K562 (cell line): ENCODE results near the gene ATRIP. TPM values are rescaled to one million over a fixed set of nuclear protein-coding genes. Genes with fewer than 3 reads are reported as not detected.

Source experiments
- ATF3 ChIP-seq, 2 experiments: fragments of 450-650 bp in 1 of 2; sonication (generic) in 1 of 2; formaldehyde crosslinking in 1 of 2; IDR thresholded peaks in 1 of 2; conservative IDR thresholded peaks in 1 of 2; 2 replicates each; pipeline versions ENCODE4 v1.6.1 to v1.8.1; 2016 to 2023; ENCODE audit warnings: mild to moderate bottlenecking in 2 of 2, moderate library complexity in 2 of 2, inconsistent platforms in 1 of 2, missing genetic modification reagents in 1 of 2
- BHLHE40 ChIP-seq: IDR thresholded peaks from 2 replicates; pipeline ENCODE4 v1.6.1; 2011; ENCODE audit warnings: low read length, improper control_type of control experiment
- CXXC5 ChIP-seq: fragments of 250-450 bp; sonication (Bioruptor Pico); IDR thresholded peaks from 2 replicates; pipeline ENCODE4 v1.8.0; 2022; ENCODE audit warnings: inconsistent platforms, mild to moderate bottlenecking, moderate library complexity
- DACH1 ChIP-seq: fragments of 450-650 bp; IDR thresholded peaks from 2 replicates; pipeline ENCODE4 v1.6.1; 2018; ENCODE audit not compliant: partially characterized antibody
- GABPB1 ChIP-seq: sonication (generic); formaldehyde crosslinking; IDR thresholded peaks from 2 replicates; pipeline ENCODE4 v1.8.0; 2022; ENCODE audit warnings: mild to moderate bottlenecking, missing genetic modification reagents
- JUN ChIP-seq, 2 experiments: sonication (generic) in 1 of 2; formaldehyde crosslinking in 1 of 2; IDR thresholded peaks; 2 replicates each; pipeline versions ENCODE4 v1.6.1 to v1.8.0; 2012 to 2022; ENCODE audit warnings: borderline replicate concordance in 2 of 2, mild to moderate bottlenecking in 2 of 2, improper control_type of control experiment in 1 of 2, low read depth in 1 of 2, low read length in 1 of 2, missing genetic modification reagents in 1 of 2
- NRF1 ChIP-seq, 2 experiments: fragments of 450-650 bp; IDR thresholded peaks in 1 of 2; conservative IDR thresholded peaks in 1 of 2; 2 replicates each; pipeline ENCODE4 v1.6.1; 2014; ENCODE audit warnings: mild to moderate bottlenecking in 2 of 2
- PKNOX1 ChIP-seq: fragments of 450-650 bp; IDR thresholded peaks from 2 replicates; pipeline ENCODE4 v1.6.1; 2016
- POLR2A ChIP-seq: fragments of 450-650 bp; conservative IDR thresholded peaks from 2 replicates; pipeline ENCODE4 v1.6.1; 2016
- POLR2AphosphoS5 ChIP-seq: IDR thresholded peaks from 2 replicates; pipeline ENCODE4 v1.6.1; 2011; ENCODE audit warnings: mild to moderate bottlenecking, low read depth, low read length, moderate library complexity; ENCODE audit not compliant: control insufficient read depth, insufficient read depth
- SIN3A ChIP-seq, 2 experiments: fragments of 150-350 bp in 1 of 2; IDR thresholded peaks; 2 replicates each; pipeline ENCODE4 v1.6.1; 2011 to 2016; ENCODE audit warnings: borderline replicate concordance in 2 of 2, low read depth in 2 of 2, low read length in 2 of 2, mild to moderate bottlenecking in 2 of 2, moderate library complexity in 2 of 2; ENCODE audit not compliant: control insufficient read depth in 1 of 2
- SIN3B ChIP-seq: fragments of 450-650 bp; IDR thresholded peaks from 2 replicates; pipeline ENCODE4 v1.6.1; 2017; ENCODE audit warnings: low read depth, mild to moderate bottlenecking, moderate library complexity
- SP1 ChIP-seq: sonication (generic); formaldehyde crosslinking; IDR thresholded peaks from 2 replicates; pipeline ENCODE4 v1.8.1; 2022; ENCODE audit warnings: mild to moderate bottlenecking, missing genetic modification reagents
- TBL1XR1 ChIP-seq, 2 experiments: IDR thresholded peaks; 2 replicates each; pipeline ENCODE4 v1.6.1; 2012; ENCODE audit warnings: improper control_type of control experiment in 2 of 2, low read length in 2 of 2, mild to moderate bottlenecking in 1 of 2
- THAP12 ChIP-seq: fragments of 250-450 bp; sonication (Bioruptor Pico); IDR thresholded peaks from 2 replicates; pipeline ENCODE4 v1.9.0; 2021; ENCODE audit warnings: mild to moderate bottlenecking, inconsistent platforms
- U2AF1 ChIP-seq: fragments of 200-400 bp; formaldehyde crosslinking; optimal IDR thresholded peaks from 2 replicates; pipeline ENCODE3; 2017; ENCODE audit warnings: mild to moderate bottlenecking, low read depth, low read length, moderate library complexity
- ZFX ChIP-seq: sonication (generic); formaldehyde crosslinking; IDR thresholded peaks from 2 replicates; pipeline ENCODE4 v1.8.0; 2022; ENCODE audit warnings: mild to moderate bottlenecking, missing genetic modification reagents, moderate library complexity
- polyA plus RNA-seq, 8 experiments: library from polyadenylated mRNA; depleted of rRNA in 4 of 8; stranded (reverse) in 5 of 8; unstranded in 3 of 8; fragments of >200 nt; fragmentation: Nextera tagmentation in 2 of 8; fragmentation: Illumina TruSeq in 1 of 8; extraction: Ambion mirVana in 2 of 8; extraction: Trizol in 1 of 8; gene quantifications; 2 replicates each; pipeline versions ENCODE4 v1.2.1 to v1.2.3, GENCODE V29; 2011 to 2014; ENCODE audit warnings: inconsistent platforms in 1 of 8, missing spikeins in 1 of 8
- total RNA-seq, 7 experiments: library from RNA; depleted of rRNA in 6 of 7; stranded (reverse); fragments of >200 nt in 6 of 7; fragmentation: Illumina TruSeq in 2 of 7; extraction: Trizol in 2 of 7; gene quantifications; 2 replicates each; pipeline versions ENCODE4 v1.2.1 to v1.2.3, GENCODE V29; 2011 to 2021; ENCODE audit warnings: low replicate concordance in 1 of 7

The ATRIP gene
- total and polyA plus RNA-seq, 9 of the 15 experiments (the other 6 are each of a cell fraction or from before 2014, with no cell fraction given), result 1.7 to 15.7 (median 10.5) TPM

GRCh38 chr3:48446425-48447193 is at the start of gene ATRIP (continued):
- TF ChIP-seq PKNOX1, result peak; percentile 49; the same call in 1 of the 2 replicates
- TF ChIP-seq GABPB1 (CRISPR knock-in tag), result peak; percentile 73; the same call in 1 of the 2 replicates
- TF ChIP-seq DACH1, result peak; percentile 48
- TF ChIP-seq SIN3A (IDR thresholded peaks at IDR 0.05; ENCODE audit: borderline replicate concordance in 2 of 2, control insufficient read depth in 1 of 2, low read depth in 2 of 2, low read length in 2 of 2), result peak; percentile 68 to 95; a peak in 3 of 4 replicates
- peak; percentile 3; the same call in 1 of the 2 replicates for TF ChIP-seq JUN (IDR thresholded peaks at IDR 0.05; ENCODE audit: borderline replicate concordance, low read depth, low read length)
- TF ChIP-seq JUN (CRISPR knock-in tag; IDR thresholded peaks at IDR 0.05; ENCODE audit: borderline replicate concordance), result no peak; the same call in 1 of the 2 replicates
- peak in 1 of 2 experiments; percentile 63; a peak in 1 of 4 replicates for TF ChIP-seq TBL1XR1 (IDR thresholded peaks at IDR 0.05; ENCODE audit: low read length in 2 of 2)
- 0 out of 2 replicates have a peak, but pooled peaks have one; percentile 59 for TF ChIP-seq THAP12 (CRISPR knock-in tag)
- peak; percentile 63 to 68; a peak in 3 of 4 replicates for TF ChIP-seq NRF1 (conservative IDR thresholded peaks at IDR 0.05 in 1 of 2, IDR thresholded peaks at IDR 0.05 in 1 of 2)
- peak; percentile 91 for TF ChIP-seq SIN3B
- TF ChIP-seq POLR2AphosphoS5, result peak; percentile 92
- peak; percentile 81 for TF ChIP-seq SP1 (CRISPR knock-in tag)
- peak; percentile 87 for TF ChIP-seq POLR2A
- 0 out of 2 replicates have a peak, but pooled peaks have one; percentile 13 for TF ChIP-seq BHLHE40
- peak; percentile 88 for TF ChIP-seq ZFX (CRISPR knock-in tag)
- TF ChIP-seq ATF3 (IDR thresholded peaks at IDR 0.05), result no peak
- TF ChIP-seq ATF3 (CRISPR knock-in tag; conservative IDR thresholded peaks at IDR 0.05), result no peak
- peak; percentile 81 for TF ChIP-seq CXXC5 (CRISPR knock-in tag)
- TF ChIP-seq U2AF1, result peak; percentile 59
